Measurements from ENCODE around the gene RHBDL3.
"Not testable (repeated sequence)": the region's sequence is repeated elsewhere in the genome, so short reads cannot be mapped to it uniquely, and the experiment has no call there.

Gene RHBDL3, protein sequence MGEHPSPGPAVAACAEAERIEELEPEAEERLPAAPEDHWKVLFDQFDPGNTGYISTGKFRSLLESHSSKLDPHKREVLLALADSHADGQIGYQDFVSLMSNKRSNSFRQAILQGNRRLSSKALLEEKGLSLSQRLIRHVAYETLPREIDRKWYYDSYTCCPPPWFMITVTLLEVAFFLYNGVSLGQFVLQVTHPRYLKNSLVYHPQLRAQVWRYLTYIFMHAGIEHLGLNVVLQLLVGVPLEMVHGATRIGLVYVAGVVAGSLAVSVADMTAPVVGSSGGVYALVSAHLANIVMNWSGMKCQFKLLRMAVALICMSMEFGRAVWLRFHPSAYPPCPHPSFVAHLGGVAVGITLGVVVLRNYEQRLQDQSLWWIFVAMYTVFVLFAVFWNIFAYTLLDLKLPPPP

DNA sequence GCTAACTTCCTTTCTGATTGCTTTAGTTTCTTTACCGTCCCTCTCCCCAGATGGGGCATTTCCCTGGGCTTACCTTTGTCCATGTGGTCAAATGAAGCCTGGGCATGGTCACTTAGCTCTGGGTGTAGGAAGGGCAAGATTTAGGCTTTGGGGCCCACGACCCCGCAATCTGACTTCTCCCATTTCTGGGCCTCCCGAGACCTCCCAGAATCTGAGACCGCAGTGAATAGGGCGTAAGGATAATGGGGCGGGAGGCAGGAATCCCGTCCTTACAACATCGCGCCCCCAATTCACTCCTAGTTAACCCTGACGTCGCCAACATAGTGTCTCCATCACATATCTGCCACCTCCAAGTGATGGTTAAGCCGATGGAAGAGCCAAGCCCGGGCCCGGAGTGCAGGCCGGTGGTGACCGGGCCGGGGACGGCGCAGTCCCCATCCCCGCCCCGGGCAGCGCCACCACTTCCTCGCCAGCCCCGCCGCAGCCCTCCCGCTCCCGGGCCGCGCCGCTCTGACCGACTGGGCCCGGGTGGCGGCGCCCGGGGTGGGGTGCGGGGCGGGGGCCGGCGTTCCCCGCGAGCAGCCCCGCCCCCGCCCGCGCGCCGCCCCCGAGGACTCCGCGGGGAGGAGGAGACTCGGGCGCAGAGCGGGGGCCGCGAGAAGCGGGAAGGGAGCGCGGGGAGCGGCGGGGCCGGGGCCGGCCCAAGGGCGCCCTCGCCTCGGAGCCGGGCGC, at the start of gene RHBDL3:
TSS of gene RHBDL3 (plus strand) at position 641 of the 732 bp plus-strand sequence. CDS start 358 bp downstream, outside the sequence.
- no peak for DNase-seq (ENCODE audit: low spot score)

DNA sequence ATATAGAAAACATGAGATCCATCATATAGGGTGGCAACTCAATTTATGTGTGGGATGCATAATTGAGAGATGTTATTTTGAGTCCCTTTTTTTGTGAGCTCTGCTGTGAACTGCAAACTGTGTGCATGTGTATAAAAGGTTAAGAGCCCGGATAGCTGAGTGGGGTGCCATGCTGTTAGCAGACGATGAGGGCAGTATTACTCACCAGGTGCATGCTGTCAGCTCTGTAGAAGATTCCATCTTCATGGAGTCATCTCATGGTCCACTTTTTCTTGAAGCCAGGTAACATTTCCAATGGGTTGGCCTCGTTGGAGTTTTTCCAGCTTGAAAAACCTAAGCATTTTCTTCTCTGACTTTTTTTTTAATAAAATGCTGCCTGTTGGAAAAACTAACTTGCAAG, 43.0 kb upstream of the RHBDL3 start:
- DNase-seq (ENCODE audit: low spot score): peak; percentile 73

DNA sequence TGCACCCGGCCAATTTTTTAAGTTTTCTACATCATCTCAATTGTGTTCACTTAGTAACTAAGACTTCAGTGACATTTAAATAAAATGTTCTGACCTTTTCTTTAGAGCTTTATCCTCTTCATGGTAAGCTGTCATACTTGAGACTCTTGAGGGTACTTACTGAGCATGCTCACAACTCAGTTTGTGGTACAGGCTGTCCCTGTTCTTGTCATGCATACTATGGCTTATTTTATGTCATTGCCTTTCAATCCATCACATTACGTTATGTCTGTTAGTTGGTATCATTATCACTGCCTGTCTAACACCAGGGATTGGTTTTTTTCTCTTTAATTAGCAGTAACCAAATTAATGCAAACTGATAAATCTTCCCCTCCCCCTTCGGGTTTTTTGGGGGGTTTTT, 41.9 kb upstream of the RHBDL3 start:
- DNase-seq (ENCODE audit: low spot score): no peak

DNA sequence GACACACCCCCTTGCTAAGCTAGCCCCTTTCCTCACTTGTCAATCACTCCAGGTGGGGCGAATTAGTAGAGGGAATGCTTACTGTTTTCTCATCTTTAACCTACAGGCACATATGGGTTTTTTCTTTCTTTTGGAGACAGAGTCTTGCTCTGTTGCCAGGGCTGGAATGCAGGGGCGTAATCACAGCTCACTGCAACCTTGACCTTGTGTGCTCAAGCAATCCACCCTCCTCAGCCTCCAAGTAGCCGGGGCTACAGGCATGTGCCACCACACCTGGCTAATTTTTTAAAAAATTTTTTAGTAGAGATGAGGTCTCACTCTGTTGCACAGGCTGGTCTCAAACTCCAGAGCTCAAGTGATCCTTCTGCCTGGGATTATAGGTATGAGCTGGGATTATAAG, 38.7 kb upstream of the RHBDL3 start:
- DNase-seq (ENCODE audit: low spot score): no peak

DNA sequence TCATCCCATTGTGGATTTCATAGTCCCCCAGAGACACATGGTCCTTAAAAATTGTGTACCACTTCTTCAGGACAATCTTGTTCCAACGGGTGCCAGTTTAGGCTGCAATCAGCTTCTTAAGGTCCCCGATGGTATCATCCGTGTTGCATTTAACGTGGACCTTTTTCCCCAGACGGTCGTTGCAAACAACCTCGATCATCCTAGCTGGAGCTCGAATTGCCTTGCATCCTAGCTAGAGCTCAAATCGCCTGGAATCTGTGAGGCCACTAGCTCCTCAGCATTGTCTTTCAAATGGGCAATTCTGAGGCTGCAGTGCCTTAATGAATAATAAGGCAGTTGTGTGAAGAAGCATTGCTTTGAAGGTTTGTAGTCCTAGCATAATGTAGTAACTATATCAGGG, 37.7 kb upstream of the RHBDL3 start:
- DNase-seq (ENCODE audit: low spot score): no peak

DNA sequence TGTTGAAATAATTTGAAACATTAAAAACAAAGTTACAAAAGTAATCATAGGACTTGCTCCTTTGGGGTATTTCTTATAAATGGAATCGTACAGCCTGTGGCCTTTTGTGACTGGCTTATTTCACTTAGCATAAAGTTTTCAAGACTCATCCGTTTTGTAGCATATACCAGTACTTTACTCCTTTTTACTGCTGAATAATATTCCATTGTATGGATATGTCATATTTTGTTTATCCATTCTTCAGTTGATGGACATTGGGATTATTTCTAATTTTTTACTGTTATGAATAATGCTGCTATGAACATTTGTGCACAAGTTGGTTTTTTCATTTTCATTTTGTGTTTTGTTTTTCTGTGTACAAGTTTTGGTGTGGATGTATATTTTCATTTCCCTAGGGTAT, 30.0 kb upstream of the RHBDL3 start:
- DNase-seq (ENCODE audit: low spot score): no peak

DNA sequence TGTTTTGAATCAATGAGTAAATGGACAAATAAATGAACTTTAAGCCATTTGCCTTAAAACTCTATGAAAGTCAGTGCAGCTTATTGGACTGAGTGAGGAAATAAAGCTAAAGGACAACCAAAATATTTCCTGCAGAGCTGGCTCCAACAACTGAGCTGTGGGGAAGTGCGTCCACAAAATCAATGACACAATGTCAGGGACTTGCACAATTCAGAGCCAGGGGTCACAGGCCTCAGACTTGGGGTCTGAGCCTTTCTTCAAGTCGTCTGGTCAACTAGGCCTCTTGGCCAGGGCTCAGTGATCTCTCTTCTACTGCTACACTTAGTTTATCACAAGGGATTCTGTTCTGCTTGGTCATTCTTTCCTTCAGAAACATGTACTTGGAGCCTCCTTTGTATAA, 26.2 kb upstream of the RHBDL3 start:
- DNase-seq (ENCODE audit: low spot score): no peak

DNA sequence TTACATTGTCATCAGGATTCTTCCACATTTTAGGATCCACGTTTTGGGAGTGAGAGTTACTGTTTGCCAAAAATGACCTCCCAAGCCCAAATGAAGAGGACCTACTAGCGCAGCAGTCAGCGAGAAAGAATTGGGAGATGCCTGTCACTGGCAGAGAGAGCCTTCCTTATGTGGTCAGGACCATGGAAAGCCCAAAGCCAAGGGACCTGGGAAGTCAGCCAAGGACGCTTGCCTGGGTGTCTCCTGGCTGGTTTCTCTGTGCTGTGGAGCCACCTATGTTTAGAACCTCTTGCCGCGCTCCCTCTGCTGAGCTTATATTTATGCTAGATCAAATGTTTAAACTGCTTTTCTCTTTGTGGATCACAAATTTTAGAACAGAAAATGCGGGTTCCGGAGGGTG, 24.9 kb upstream of the RHBDL3 start:
- DNase-seq (ENCODE audit: low spot score): peak; percentile 18

DNA sequence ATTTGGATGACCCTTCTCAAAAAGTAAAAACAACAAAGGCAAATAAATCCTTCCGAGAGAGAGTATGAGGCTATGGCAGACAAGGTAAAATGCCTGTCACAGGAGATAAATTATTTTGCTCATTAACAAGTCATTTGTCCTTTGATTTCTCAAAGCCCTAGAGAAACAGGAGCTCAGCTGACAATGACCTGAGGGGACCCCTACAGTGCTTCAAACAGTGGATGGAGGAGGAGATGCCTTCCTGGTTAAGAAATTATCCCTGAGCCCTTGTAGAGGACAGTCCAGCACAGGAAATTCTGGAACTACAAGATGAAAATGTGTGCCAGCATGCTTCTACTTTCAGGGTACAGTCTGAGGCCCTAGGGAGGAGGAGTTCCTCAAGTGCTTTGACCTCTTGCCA, 24.0 kb upstream of the RHBDL3 start:
- DNase-seq (ENCODE audit: low spot score): no peak

DNA sequence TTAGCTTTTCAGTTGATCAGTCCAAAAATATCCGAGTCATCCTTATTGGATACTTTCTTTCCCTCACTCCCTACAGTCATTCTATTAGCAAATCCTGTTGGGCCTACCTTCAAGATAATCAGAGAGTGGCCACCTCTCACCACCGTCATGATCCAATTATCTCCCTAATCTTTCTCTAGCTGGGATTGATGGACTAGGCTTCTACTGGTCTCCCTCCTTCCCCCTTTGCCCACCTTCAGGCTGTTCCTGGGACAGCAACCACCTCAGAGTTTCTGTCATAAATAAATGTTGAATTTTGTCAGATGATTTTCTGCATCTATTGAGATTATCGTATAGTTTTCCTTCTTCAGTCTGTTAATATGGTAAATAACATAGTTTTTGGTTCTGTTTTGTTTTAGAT, 16.2 kb upstream of the RHBDL3 start:
- no peak for DNase-seq (ENCODE audit: low spot score)

DNA sequence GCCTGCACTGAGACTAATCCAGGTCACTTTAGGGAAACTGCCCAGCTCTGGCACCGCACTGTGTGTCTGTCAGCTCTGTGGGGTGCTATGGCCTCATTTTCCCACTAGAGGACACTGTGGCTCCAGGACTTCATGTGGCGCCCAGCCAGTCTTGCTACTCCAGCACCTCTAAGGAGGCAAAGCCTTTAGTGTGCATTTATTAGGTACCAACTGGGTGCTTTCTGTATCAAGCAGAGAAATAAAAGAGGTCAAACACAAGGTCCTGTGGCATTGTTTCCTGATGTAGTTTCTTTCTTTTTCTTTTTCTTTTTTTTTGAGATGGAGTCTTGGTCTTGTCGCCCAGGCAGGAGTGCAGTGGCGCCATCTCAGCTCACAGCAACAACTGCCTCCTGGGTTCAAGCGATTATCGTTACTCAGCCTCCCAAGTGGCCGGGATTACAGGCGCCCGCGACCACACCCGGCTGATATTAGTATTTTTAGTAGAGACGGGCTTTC, 12.5 kb upstream of the RHBDL3 start:
- DNase-seq (ENCODE audit: low spot score): peak; percentile 73

DNA sequence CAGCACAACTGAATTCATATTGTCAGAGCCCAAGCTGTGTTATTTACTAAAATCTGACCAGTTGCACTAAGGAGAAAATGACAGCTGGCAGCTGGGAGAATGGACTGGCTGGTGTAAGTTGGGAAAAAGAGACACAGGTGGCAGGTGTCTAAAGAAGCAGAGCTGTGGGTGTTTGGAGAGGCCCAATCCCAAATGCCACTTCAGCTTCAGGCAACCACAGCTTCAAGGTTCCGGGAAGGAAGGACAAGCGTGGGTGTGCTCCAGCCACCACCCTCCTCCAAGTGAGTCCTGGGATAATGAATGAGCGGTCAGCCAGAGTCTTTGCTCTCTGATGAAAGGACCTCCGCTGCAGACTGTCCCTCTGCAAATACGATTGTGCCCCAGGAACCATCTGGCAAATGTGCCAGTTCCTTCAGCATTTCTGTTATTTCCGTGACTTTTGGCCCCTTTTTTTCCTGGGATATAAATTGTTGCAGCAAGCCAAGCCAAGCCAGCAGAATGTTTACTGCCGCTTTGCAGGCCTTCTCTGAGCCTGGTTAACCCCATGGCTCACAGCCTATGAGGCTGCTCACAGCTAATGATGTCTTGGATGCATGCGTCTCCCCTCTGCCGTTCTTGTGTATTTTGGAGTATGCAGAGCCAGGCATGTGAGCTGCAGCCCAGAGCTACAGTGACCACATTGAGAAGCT, 9.5 kb upstream of the RHBDL3 start:
- DNase-seq (ENCODE audit: low spot score): no peak

DNA sequence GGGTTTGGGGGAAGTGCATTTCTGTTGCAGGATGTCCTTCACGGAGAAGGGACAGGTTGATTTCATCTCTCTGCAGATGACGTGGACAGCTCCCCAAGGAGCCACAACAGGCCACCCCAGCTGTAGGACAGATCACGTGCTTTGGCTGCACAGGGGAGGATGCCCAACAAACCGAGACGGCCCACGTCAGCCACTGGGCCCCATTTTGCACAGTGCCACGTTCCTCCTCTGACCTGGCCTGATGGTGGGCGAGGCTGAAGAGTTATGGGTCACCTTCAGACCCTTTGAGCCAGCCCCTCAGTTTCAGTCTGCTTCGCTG, 9.0 kb upstream of the RHBDL3 start:
- no peak for DNase-seq (ENCODE audit: low spot score)

DNA sequence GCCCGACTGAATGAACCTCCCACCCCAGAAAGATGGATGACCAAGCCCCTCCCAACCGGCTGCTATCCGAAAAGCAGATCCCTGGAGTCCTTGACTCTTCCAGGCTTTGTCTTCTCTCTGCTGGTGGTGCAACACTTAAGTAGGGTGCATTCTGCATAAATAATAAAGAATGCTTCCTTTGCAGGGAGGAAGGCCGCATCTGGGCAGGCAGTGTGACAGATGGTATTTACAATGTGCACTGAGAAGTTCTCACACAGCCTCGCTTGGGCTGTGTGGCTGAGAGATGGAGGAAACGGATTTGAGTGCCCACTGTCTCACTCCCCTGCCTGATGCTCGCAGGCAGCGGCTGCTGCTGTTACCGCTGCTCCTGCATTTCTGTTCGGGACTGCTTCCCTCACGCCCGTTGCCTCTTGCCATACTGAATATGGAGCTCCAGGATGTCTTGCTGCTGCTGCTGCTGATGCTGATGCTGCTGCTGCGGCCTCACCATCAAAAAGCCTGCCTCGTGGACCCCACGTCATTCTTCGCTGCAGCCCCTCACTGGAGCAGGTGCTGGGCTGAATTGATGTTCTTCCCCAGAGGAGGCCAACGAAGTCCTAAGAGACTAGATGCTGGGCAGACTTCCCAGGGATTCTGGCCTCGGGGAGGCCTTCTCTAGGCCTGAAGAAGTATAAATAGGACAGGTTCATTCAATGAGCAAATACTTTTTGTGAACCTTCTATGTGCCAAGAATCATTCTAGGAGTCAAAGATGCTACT, 7.1 kb upstream of the RHBDL3 start:
- no peak for DNase-seq (ENCODE audit: low spot score)

DNA sequence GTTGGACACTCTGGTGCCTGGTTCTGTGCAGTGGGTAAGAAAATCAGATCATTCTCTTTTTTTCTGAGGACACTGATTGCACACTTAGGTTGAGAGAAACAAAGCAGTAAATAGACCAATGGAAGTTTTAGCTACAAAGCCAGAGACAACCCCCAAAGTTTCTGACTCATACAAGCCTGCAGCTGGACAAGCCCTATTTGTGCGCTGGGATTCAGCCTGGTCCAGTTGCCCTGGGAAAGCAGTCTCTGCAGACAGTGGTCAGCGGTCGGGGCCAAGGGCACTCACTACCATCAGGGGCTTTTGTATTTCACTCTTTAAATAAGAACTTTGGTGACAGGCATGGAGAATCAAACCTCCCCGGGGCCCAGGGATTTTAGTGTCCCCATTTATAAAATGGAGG, 6.0 kb upstream of the RHBDL3 start:
- peak; percentile 17 for DNase-seq (ENCODE audit: low spot score)

DNA sequence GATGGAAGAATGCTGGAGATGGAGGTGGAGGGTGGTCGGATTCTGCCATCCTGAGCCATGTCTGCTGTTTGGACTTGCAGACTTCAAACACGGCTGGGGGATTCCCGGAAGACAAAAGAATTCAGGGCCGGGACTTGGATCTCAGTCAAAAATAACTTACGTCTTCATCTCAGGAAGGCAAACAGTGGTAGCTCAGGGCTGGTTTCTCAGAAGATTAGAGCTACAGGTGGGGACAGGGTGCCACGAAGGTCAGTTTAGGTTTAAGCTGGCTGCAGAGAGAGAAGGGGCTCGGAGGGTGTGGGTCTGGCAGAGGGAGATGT, 4.3 kb upstream of the RHBDL3 start:
- peak; percentile 19 for DNase-seq (ENCODE audit: low spot score)

DNA sequence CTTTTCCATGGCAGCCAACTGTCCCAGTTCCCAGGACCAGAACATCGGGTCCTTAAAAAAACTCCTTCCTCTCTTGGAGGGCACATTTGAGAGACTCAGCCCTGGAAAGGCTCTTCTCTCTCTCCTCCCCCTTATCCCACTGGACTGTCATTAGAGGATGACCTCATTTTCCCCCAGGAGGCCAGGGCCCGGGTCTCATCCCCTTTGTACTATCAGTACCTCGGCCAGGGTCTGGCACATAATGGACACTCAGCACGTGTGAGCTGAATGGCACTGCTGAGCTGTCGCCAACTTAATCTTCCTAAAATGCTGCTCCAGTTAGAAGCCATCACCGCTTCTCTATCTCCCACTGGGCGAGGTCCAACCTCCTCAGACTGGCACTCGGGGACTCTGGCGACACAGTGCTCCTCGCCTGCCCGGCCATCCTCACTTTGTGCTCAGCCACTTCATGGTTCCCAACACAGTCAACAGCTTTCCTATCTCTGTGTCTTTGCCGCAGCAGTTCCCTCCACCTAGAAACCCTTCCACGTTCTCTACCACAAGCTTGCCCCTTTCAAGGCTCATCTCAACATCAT, 3.6 kb upstream of the RHBDL3 start:
- DNase-seq (ENCODE audit: low spot score): no peak

DNA sequence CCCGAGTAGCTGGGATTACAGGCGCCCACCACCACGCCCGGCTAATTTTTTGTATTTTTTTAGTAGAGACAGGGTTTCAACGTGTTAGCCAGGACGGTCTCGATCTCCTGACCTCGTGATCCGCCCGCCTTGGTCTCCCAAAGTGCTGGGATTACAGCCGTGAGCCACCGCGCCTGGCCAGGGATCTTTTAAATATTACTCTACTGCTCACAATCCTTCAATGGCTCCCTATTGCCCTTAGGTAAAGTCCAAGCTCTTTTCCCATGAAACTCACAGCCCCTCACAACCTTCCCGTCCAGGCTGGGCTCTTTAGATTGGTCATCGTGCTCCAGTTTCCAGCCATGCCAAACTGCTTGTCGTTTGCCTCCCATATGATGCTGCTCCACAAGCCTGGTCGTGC, 2.1 kb upstream of the RHBDL3 start:
- DNase-seq (ENCODE audit: low spot score): not testable (repeated sequence)

DNA sequence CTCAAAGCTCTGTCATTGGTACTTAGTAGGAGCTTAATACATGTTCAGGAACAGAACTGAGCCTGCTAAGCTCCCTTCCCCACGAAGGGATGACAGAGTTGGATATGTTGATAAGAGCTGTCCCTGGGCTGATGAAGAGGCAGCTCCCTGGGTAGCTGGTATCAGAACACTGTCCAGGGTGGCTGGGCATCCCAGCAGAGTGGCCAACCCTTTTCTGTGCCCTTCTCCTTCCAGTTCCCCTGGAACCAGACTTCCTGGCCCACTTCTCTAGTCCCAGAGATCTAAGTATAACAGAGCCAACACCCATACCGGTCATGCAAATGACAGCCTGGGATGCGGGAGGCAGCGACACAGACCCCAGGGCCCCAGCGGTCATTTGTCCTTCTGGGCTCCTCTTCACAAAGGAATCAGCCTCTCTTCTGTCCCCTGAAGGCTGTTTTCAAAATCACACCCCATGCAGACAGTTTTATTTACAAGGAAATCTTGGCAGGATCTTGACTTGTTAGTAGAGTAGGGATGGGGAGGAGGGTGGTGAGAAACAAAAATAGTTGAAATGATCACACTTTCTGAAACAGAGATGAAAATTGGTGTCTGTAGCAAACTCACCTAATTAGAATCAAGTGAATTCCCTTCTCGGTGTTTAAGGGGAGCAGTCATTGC, 1.4 kb upstream of the RHBDL3 start:
- DNase-seq (ENCODE audit: low spot score): no peak

DNA sequence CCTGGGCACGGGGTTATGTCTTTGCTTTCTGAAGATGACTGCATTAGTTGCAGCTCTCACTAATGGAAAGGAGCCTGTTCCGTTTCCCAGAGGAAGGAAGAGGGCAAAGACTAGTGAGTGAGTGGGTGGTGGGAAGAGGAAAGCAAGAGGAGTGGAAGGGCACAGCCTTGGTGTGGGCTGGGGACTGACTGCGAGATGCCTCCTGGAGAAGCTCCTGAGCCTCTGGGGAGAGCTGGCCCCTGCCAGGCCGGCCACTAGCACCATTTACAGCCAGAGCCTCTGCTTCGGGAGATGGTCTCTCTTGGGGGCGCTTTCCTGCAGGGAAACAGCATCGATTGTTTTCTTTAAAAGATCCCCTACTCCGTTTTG, 825 bp upstream of the RHBDL3 start:
- DNase-seq (ENCODE audit: low spot score): no peak

DNA sequence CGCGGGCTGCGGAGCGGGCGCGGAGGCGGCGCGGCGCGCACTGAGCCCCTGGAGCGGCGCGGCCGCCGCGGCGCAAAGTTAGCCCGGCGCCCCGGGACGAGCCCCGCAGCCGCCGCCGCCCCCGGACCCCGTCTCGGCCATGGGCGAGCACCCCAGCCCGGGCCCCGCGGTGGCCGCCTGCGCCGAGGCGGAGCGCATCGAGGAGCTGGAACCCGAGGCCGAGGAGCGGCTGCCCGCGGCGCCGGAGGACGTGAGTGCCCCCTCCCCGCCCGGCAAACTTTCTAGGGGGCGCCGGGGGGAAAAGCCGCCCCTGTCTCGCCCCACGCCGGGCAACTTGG, 388 bp downstream of the RHBDL3 start:
- no peak for DNase-seq (ENCODE audit: low spot score)

Measured in kidney tubule cell (primary cell).